Heart right ventricle (tissue), 16 donors: Measurements from ENCODE around the gene MOK. TPM values are rescaled to one million over a fixed set of nuclear protein-coding genes. Genes with fewer than 3 reads are reported as not detected.

Source experiments
- ATAC-seq, 8 donors: fragments of 200-7000 bp; cut with Tn5 transposase; one replicate each; pipeline ENCODE4 v1.9.1; 2020; ENCODE audit warnings: mild to moderate bottlenecking in 8 of 8, moderate library complexity in 8 of 8, moderate number of reproducible peaks in 1 of 8
- DNase-seq, 2 donors: peaks; one replicate each; pipeline ENCODE4 v3.0.0-alpha.2; 2020
- H3K27ac ChIP-seq, 10 donors: fragments of 200-600 bp; sonication (generic) in 2 of 10; one replicate each; pipeline versions ENCODE4 v1.5.0 to v1.8.0; 2020 to 2022; ENCODE audit warnings: mild to moderate bottlenecking in 3 of 10
- H3K27me3 ChIP-seq, 7 donors: fragments of 200-600 bp; one replicate each; pipeline ENCODE4 v1.8.0; 2021 to 2022; ENCODE audit warnings: mild to moderate bottlenecking in 2 of 7
- H3K36me3 ChIP-seq, 9 donors: fragments of 200-600 bp; sonication (generic) in 1 of 9; one replicate each; pipeline versions ENCODE4 v1.5.0 to v1.8.0; 2020 to 2022; ENCODE audit warnings: mild to moderate bottlenecking in 2 of 9
- H3K4me1 ChIP-seq, 9 donors: fragments of 200-600 bp; sonication (generic) in 1 of 9; one replicate each; pipeline versions ENCODE4 v1.5.0 to v1.8.0; 2020 to 2022; ENCODE audit warnings: mild to moderate bottlenecking in 4 of 9
- H3K4me3 ChIP-seq, 10 donors: fragments of 200-600 bp; sonication (generic) in 2 of 10; one replicate each; pipeline versions ENCODE4 v1.5.0 to v1.8.0; 2020 to 2022; ENCODE audit warnings: mild to moderate bottlenecking in 7 of 10, moderate library complexity in 2 of 10
- H3K9me3 ChIP-seq, 11 donors: fragments of 200-600 bp in 10 of 11; sonication (generic) in 2 of 11; one replicate each; pipeline versions ENCODE4 v1.5.0 to v1.8.0; 2013 to 2022; ENCODE audit warnings: mild to moderate bottlenecking in 2 of 11, control low read depth in 1 of 11, moderate library complexity in 1 of 11
- WGBS, 2 donors: extraction: QIAGEN DNeasy Blood & Tissue Kit; methylation state at CpG; one replicate each; pipeline ENCODE4 v1.1.7; 2013; ENCODE audit warnings: inconsistent platforms in 1 of 2; 5-methylcytosine and 5-hydroxymethylcytosine counted together
- intact Hi-C, 10 donors: fragments of 100-400 bp; cut with DNase I; formaldehyde crosslinking; loops; one replicate each; pipeline versions ENCODE4 v1.11.1 to v1.14.2; 2022
- polyA plus RNA-seq, 2 donors: library from polyadenylated mRNA; stranded (reverse); fragments of 200-250 nt; gene quantifications; one replicate each; pipeline ENCODE4 v1.2.3, GENCODE V29; 2013
- total RNA-seq, 10 donors: library from RNA; stranded (reverse); fragmentation: NEBNext Ultra II Directional in 3 of 10; extraction: Animal tissue kit (Norgen Biotek cat#: 25700) in 3 of 10; gene quantifications; one replicate each; pipeline versions ENCODE4 v1.2.1 to v1.2.4, GENCODE V29; 2021 to 2023
- TF ChIP-seq, protein P1 (sequence below), 9 donors: fragments of 200-600 bp; sonication (generic) in 2 of 9; IDR thresholded peaks; one replicate each; pipeline versions ENCODE4 v1.5.0 to v1.8.0; 2021 to 2022; ENCODE audit warnings: antibody characterized with exemption in 9 of 9, mild to moderate bottlenecking in 5 of 9, moderate library complexity in 1 of 9
- donor health status: Arrhythmogenic right ventricular cardiomyopathy.
- donor health status: ischemic (EF 13 %, LVEDD 7.1; RV severe dilation, severe dysfunction).
- donor health status: healthy with polysubstance abuse.
- donor health status: DM: no; HTN: yes; CAD: no.
- donor health status: DM: no; HTN: no; CAD: no.
- donor health status: ischemic (EF 25% LVEDD 6.9; RV normal size, moderate dysfunction).
- donor health status: ischemic (EF 25% LVEDD 5.7; RV mildly dilated, moderate dysfunction).
- donor health status: healthy.
- donor health status: DM: yes; HTN: yes; CAD: no.
- donor health status: Ischemic cardiomyopathy.
- donor health status: ischemic (EF 35%, LVEDD 5.7; RV mildly dilated, moderate dysfunction).
- donor health status: nonischemic (EF 11% LVEDD 7.7; RV severe dilation, severe dysfunction).
- donor health status: DM: yes; HTN: yes; CAD: no.
- donor health status: PGD.
- donor health status: ischemic (EF 29% LVEDD 5.4; RV normal size, mild dysfunction).
- donor health status: nonischemic (EF 23%, LVEDD 6.1; RV moderate dilation, normal function).

MOK gene
- total and polyA plus RNA-seq, 12 donors, result 6.6 to 19.8 (median 10.0) TPM

DNA sequence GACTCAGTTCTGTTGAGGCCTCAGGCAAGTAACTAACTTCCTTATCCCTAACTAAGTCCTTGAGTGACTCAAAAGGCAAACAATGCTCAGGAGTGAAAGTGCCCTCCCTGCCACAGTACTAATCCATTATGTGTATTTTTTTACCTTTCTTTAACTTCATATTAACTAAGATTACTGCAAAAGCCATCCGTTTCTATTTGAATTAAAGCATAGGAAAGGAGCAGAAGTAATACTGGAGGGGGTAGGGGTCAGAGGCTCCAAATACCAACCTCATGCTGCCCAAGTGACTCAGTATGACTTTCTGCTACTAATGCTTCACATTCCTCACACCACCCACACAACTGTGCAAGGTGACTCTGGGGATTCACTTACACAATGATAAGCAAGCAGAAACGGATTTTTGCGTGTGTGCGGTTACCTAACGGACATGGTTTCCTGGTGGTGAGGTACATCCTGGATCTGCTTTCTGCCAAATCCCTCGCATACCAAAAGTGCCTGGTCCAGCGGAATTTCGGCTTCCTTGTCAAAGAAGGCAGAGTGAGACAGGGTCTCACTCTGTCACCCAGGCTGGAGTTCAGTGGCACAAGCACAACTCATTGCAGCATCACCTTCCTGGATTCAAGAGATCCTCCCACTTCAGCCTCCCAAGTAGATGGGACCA is 25.1 kb downstream of the MOK start:
- ATAC-seq (no peak), DNase-seq (no peak)
- Histone ChIP-seq H3K27me3 (no peaks in the 10 kb centered on the region), H3K36me3 (peaks cover 0 to 34% (median 2%) of the 10 kb centered on the region in 9 donors), H3K4me3 (no peak overlapping the region), H3K4me1 (peaks cover 0 to 23% (median 4%) of the 10 kb centered on the region in 9 donors), H3K9me3 (no peaks in the 10 kb centered on the region), H3K27ac (no peak overlapping the region)
- intact Hi-C loops, result no loop called here
- WGBS, 2 donors, result 76 to 80% methylated on average over 8 of the region's 8 CpGs
- TF ChIP-seq, protein P1, sequence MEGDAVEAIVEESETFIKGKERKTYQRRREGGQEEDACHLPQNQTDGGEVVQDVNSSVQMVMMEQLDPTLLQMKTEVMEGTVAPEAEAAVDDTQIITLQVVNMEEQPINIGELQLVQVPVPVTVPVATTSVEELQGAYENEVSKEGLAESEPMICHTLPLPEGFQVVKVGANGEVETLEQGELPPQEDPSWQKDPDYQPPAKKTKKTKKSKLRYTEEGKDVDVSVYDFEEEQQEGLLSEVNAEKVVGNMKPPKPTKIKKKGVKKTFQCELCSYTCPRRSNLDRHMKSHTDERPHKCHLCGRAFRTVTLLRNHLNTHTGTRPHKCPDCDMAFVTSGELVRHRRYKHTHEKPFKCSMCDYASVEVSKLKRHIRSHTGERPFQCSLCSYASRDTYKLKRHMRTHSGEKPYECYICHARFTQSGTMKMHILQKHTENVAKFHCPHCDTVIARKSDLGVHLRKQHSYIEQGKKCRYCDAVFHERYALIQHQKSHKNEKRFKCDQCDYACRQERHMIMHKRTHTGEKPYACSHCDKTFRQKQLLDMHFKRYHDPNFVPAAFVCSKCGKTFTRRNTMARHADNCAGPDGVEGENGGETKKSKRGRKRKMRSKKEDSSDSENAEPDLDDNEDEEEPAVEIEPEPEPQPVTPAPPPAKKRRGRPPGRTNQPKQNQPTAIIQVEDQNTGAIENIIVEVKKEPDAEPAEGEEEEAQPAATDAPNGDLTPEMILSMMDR (IDR thresholded peaks at IDR 0.05), result no peak

DNA sequence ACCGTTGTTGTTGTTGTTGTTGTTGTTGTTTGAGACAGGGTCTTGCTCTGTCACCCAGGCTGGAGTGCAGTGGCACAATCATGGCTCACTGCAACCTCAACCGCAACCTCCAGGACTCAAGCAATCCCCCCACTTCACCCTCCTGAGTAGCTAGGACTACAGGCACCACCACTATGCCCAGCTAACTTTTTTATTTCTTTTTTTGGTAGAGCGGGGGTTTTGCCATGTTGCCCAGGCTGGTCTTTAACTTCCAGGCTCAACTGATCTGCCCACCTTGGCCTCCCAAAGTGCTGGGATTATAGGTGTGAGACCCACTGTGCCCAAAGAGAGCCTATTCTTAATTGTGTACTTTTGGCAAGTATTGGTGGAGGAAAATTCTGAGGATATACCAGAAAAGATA is 25.7 kb downstream of the MOK start:
- H3K4me3 ChIP-seq, result no peak overlapping the region
- peaks cover 0 to 34% (median 2%) of the 10 kb centered on the region in 9 donors for H3K36me3 ChIP-seq
- 83 to 85% methylated on average over 3 of the region's 3 CpGs for WGBS, 2 donors
- no peak overlapping the region for H3K27ac ChIP-seq
- TF ChIP-seq, protein P1 (IDR thresholded peaks at IDR 0.05), result no peak
- H3K4me1 ChIP-seq, result peaks cover 0 to 23% (median 4%) of the 10 kb centered on the region in 9 donors
- DNase-seq, result no peak
- intact Hi-C loops, result no loop called here
- H3K9me3 ChIP-seq, result no peaks in the 10 kb centered on the region
- ATAC-seq, result no peak
- H3K27me3 ChIP-seq, result no peaks in the 10 kb centered on the region

DNA sequence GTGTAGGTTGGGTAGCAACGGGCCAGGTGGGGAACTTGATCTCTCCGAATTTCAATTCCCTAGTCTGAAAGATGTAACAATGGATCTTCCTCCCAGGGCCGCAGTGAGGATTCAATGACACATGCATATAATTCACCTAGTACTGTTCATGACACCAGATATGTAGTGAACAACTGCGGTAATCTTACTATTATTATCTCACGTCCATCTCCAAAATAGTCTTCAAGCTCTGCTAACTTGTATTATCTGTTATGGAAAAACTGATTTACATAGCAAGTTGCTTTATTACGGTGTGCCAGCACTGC is 26.4 kb downstream of the MOK start:
- no peak for ATAC-seq

DNA sequence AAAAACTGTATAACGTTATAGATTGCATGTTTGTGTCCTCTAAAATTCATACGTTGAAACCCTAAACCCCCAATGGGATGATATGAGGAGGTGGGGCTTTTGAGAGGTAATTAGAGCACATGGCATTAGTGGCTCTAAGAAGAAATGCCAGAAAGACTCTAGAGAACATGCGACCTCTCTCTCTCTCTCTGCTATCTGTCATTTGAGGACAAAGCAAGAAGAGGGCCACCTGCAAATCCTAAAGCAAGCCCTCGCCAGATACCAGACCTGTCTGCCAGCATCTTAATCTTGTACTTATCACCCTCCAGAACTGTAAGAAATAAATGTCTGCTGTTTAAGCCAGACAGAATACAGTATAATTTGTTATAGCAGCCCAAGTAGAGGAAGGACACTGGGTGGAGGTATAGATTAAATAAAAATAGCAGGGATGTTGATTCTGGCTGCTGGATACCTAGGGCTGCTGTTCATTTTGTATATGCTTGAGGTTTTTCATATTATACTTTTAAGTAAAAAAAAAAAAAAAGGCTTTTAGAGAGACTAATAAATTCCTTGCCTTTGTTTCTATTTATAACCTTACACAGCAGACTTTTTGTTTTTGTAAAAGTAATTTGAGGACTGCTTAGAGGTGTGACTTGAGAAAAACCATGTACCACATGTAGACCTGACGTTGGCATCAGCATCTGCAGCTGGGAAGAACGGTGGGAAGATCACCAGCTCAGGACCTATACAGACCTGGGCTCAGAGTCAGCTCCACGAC is 26.9 kb downstream of the MOK start:
- H3K27ac ChIP-seq, result peak overlapping the region in 1 of 10 donors; percentile 29
- no peaks in the 10 kb centered on the region for H3K9me3 ChIP-seq
- H3K4me3 ChIP-seq, result no peak overlapping the region
- H3K36me3 ChIP-seq, result peaks cover 0 to 34% (median 2%) of the 10 kb centered on the region in 9 donors
- TF ChIP-seq, protein P1 (IDR thresholded peaks at IDR 0.05), result no peak
- DNase-seq, result no peak
- 38 to 41% methylated on average over 7 of the region's 7 CpGs for WGBS, 2 donors
- H3K27me3 ChIP-seq, result no peaks in the 10 kb centered on the region
- peaks cover 0 to 14% (median 0%) of the 10 kb centered on the region in 9 donors for H3K4me1 ChIP-seq
- ATAC-seq, result peak in 5 of 8 donors; percentile 41 to 77 (median 47)
- intact Hi-C loops, result no loop called here

More for the DNA sequence above, 26.4 kb downstream of the MOK start:
- TF ChIP-seq, protein P1 (IDR thresholded peaks at IDR 0.05), result no peak
- DNase-seq, result no peak
- Histone ChIP-seq H3K4me3 (no peak overlapping the region), H3K27me3 (no peaks in the 10 kb centered on the region), H3K27ac (no peak overlapping the region), H3K9me3 (no peaks in the 10 kb centered on the region), H3K36me3 (peaks cover 0 to 34% (median 2%) of the 10 kb centered on the region in 9 donors), H3K4me1 (peaks cover 0 to 18% (median 0%) of the 10 kb centered on the region in 9 donors)
- 72 to 76% methylated on average over 6 of the region's 6 CpGs for WGBS, 2 donors
- intact Hi-C loops, result no loop called here
